Measurements from ENCODE around the gene GAK. TPM values are rescaled to one million over a fixed set of nuclear protein-coding genes. Genes with fewer than 3 reads are reported as not detected.

Gene GAK
- total RNA-seq, 1 donor from 2014 or later: 138 TPM

- Histone ChIP-seq H3K9me3 (no peaks in the 10 kb centered on the region), H3K36me3 (peaks cover 8% of the 10 kb centered on the region), H3K4me3 (no peak overlapping the region), H3K4me1 (no peaks in the 10 kb centered on the region), H3K27me3 (no peaks in the 10 kb centered on the region), H3K27ac (no peak overlapping the region)
- DNase-seq (no peak), ATAC-seq (no peak)
- intact Hi-C loops (cut with DNase I): no loop called here
- TF ChIP-seq, protein P1, sequence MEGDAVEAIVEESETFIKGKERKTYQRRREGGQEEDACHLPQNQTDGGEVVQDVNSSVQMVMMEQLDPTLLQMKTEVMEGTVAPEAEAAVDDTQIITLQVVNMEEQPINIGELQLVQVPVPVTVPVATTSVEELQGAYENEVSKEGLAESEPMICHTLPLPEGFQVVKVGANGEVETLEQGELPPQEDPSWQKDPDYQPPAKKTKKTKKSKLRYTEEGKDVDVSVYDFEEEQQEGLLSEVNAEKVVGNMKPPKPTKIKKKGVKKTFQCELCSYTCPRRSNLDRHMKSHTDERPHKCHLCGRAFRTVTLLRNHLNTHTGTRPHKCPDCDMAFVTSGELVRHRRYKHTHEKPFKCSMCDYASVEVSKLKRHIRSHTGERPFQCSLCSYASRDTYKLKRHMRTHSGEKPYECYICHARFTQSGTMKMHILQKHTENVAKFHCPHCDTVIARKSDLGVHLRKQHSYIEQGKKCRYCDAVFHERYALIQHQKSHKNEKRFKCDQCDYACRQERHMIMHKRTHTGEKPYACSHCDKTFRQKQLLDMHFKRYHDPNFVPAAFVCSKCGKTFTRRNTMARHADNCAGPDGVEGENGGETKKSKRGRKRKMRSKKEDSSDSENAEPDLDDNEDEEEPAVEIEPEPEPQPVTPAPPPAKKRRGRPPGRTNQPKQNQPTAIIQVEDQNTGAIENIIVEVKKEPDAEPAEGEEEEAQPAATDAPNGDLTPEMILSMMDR (IDR thresholded peaks at IDR 0.05): no peak
Observed at GRCh38 chr4:844752-845232, 87.3 kb downstream of the GAK start.

- intact Hi-C loops (cut with DNase I): no loop called here
- no peak for DNase-seq
- no peaks in the 10 kb centered on the region for H3K36me3 ChIP-seq
Observed at GRCh38 chr4:839675-840443, 92.3 kb downstream of the GAK start.

GRCh38 chr4:837772-838171 lies 94.3 kb downstream of the GAK start:
- H3K4me1 ChIP-seq: no peaks in the 10 kb centered on the region
- H3K4me3 ChIP-seq: no peak overlapping the region
- H3K27ac ChIP-seq: no peak overlapping the region
- intact Hi-C loops (cut with DNase I): no loop called here
- H3K9me3 ChIP-seq: peaks cover 11% of the 10 kb centered on the region
- DNase-seq (no peak), ATAC-seq (no peak)
- H3K27me3 ChIP-seq: peaks cover under 1% of the 10 kb centered on the region
- H3K36me3 ChIP-seq: no peaks in the 10 kb centered on the region
- TF ChIP-seq, protein P1 (IDR thresholded peaks at IDR 0.05): no peak

More at GRCh38 chr4:839675-840443, 92.3 kb downstream of the GAK start:
- no peaks in the 10 kb centered on the region for H3K4me1 ChIP-seq
- TF ChIP-seq, protein P1 (IDR thresholded peaks at IDR 0.05): no peak
- H3K9me3 ChIP-seq: peaks cover 11% of the 10 kb centered on the region
- no peak for ATAC-seq
- no peaks in the 10 kb centered on the region for H3K27me3 ChIP-seq
- no peak overlapping the region for H3K27ac ChIP-seq
- no peak overlapping the region for H3K4me3 ChIP-seq

GRCh38 chr4:836750-837301 lies 95.3 kb downstream of the GAK start:
- intact Hi-C loops (cut with DNase I): no loop called here
- H3K4me1 ChIP-seq: no peaks in the 10 kb centered on the region
- H3K4me3 ChIP-seq: no peak overlapping the region
- ATAC-seq: no peak
- H3K36me3 ChIP-seq: no peaks in the 10 kb centered on the region
- H3K27ac ChIP-seq: no peak overlapping the region
- TF ChIP-seq, protein P1 (IDR thresholded peaks at IDR 0.05): no peak
- peaks cover 11% of the 10 kb centered on the region for H3K9me3 ChIP-seq
- H3K27me3 ChIP-seq: peaks cover 8% of the 10 kb centered on the region
- peak; percentile 63 for DNase-seq

GRCh38 chr4:836003-836511 lies 96.1 kb downstream of the GAK start:
- TF ChIP-seq, protein P1 (IDR thresholded peaks at IDR 0.05): no peak
- no peak for ATAC-seq
- no peaks in the 10 kb centered on the region for H3K36me3 ChIP-seq
- no peak overlapping the region for H3K4me3 ChIP-seq
- peak; percentile 45 for DNase-seq
- H3K4me1 ChIP-seq: no peaks in the 10 kb centered on the region
- no peak overlapping the region for H3K27ac ChIP-seq
- H3K27me3 ChIP-seq: peaks cover 8% of the 10 kb centered on the region
- intact Hi-C loops (cut with DNase I): no loop called here
- peaks cover 11% of the 10 kb centered on the region for H3K9me3 ChIP-seq

Measured in upper lobe of right lung (tissue), 1 donor.